Activated CD8-positive, alpha-beta memory T cell treated with anti-CD3 and anti-CD28 coated beads for 24 hours (primary cell): ENCODE results near the gene SLC9A4.

ENCODE experiments used
- DNase-seq: peaks from one replicate; pipeline ENCODE4 v3.0.0-alpha.2; 2020

Gene SLC9A4

GRCh38 chr2:102505290-102505689, 32.3 kb downstream of the SLC9A4 start:
- DNase-seq = no peak

GRCh38 chr2:102506743-102507142, 33.7 kb downstream of the SLC9A4 start:
- DNase-seq = no peak

- DNase-seq = no peak
These were observed 35.8 kb downstream of the SLC9A4 start for GRCh38 chr2:102508863-102509262.

GRCh38 chr2:102509749-102510148, 36.7 kb downstream of the SLC9A4 start:
- DNase-seq = no peak

- no peak for DNase-seq
These were observed 38.0 kb downstream of the SLC9A4 start for GRCh38 chr2:102510791-102511575.

GRCh38 chr2:102512161-102512560, 39.1 kb downstream of the SLC9A4 start:
- DNase-seq = no peak

- DNase-seq = no peak
These were observed 40.4 kb downstream of the SLC9A4 start for GRCh38 chr2:102513355-102513939.

GRCh38 chr2:102514061-102514785, 41.2 kb downstream of the SLC9A4 start:
- DNase-seq = no peak

GRCh38 chr2:102515851-102516250, 42.8 kb downstream of the SLC9A4 start:
- DNase-seq = no peak

GRCh38 chr2:102518170-102518569, 45.1 kb downstream of the SLC9A4 start:
- no peak for DNase-seq

- no peak for DNase-seq
These were observed 47.0 kb downstream of the SLC9A4 start for GRCh38 chr2:102520009-102520408.

GRCh38 chr2:102520801-102521200, 47.8 kb downstream of the SLC9A4 start:
- DNase-seq = no peak

- DNase-seq = no peak
These were observed 49.1 kb downstream of the SLC9A4 start for GRCh38 chr2:102522162-102522561.

- no peak for DNase-seq
These were observed 49.9 kb downstream of the SLC9A4 start for GRCh38 chr2:102522890-102523289.

GRCh38 chr2:102523651-102524050, 50.6 kb downstream of the SLC9A4 start:
- no peak for DNase-seq

GRCh38 chr2:102527086-102527485, 54.1 kb downstream of the SLC9A4 start:
- no peak for DNase-seq

GRCh38 chr2:102538491-102538890, 65.5 kb downstream of the SLC9A4 start:
- no peak for DNase-seq

- DNase-seq = no peak
These were observed 67.9 kb downstream of the SLC9A4 start for GRCh38 chr2:102540882-102541281.

- DNase-seq = no peak
These were observed 71.2 kb downstream of the SLC9A4 start for GRCh38 chr2:102544182-102544581.

- DNase-seq = no peak
These were observed 74.4 kb downstream of the SLC9A4 start for GRCh38 chr2:102547462-102547861.

- DNase-seq = no peak
These were observed 76.0 kb downstream of the SLC9A4 start for GRCh38 chr2:102549027-102549426.

- no peak for DNase-seq
These were observed 77.1 kb downstream of the SLC9A4 start for GRCh38 chr2:102550151-102550550.

GRCh38 chr2:102551329-102552096, 78.5 kb downstream of the SLC9A4 start:
- no peak for DNase-seq
